HCT116 (cell line): ENCODE measurements around the gene FLNB. TPM values are rescaled to one million over a fixed set of nuclear protein-coding genes. Genes with fewer than 3 reads are reported as not detected.

ENCODE experiments used
- ATAC-seq: fragments of 200-7000 bp; cut with Tn5 transposase; 2 replicates; pipeline ENCODE4 v1.9.1; 2020; ENCODE audit warnings: mild to moderate bottlenecking, moderate library complexity
- BruUV-seq: library from RNA; stranded (reverse); fragments of 400-500 nt; replicated peaks from 2 replicates; lab custom pipeline; 2021; lab: Mats Ljungman, UMichigan
- CTCF ChIA-PET: fragments of 300-600 bp; sonication (Branson Sonifier 250); formaldehyde crosslinking; loops from one replicate; lab custom pipeline; 2021; ENCODE audit warnings: antibody characterized with exemption; lab: Charles Lee
- POLR2A ChIA-PET: fragments of 300-600, 350-600 bp; sonication (Branson Sonifier 250); formaldehyde crosslinking; loops from one replicate; lab custom pipeline; 2021; ENCODE audit warnings: antibody characterized with exemption; lab: Charles Lee
- RAD21 ChIA-PET, 2 experiments: fragments of 300-600 bp; sonication (Branson Sonifier 250); formaldehyde crosslinking; loops; one replicate each; lab custom pipeline; 2023; ENCODE audit warnings: low total read pairs in 2 of 2; ENCODE audit not compliant: uncharacterized antibody in 2 of 2, unreplicated experiment in 2 of 2, low non-redundant PET in 1 of 2; lab: Charles Lee
- DNase-seq: peaks from one replicate; pipeline ENCODE4 v3.0.0-alpha.2; 2010; ENCODE audit warnings: low read depth, low spot score
- H2AFZ ChIP-seq: fragments of 200-600 bp; shearing (Covaris generic), sonication (generic); 2 replicates; pipeline ENCODE4 v1.6.1; 2017; ENCODE audit warnings: low read depth, mixed run types, mixed read lengths, antibody characterized with exemption, low read length; ENCODE audit not compliant: poor library complexity, severe bottlenecking
- H3K27ac ChIP-seq: 2 replicates; pipeline ENCODE4 v1.5.1; 2012; ENCODE audit warnings: low read depth, low read length
- H3K27me3 ChIP-seq: fragments of 200-600 bp; sonication (generic); 2 replicates; pipeline ENCODE4 v1.6.1; 2016; ENCODE audit warnings: mixed run types, low read length, mixed read lengths; ENCODE audit not compliant: insufficient read depth
- H3K36me3 ChIP-seq, 2 experiments: fragments of 200-500 bp in 1 of 2; fragments of 200-600 bp in 1 of 2; sonication (Bioruptor generic) in 1 of 2; sonication (generic) in 1 of 2; 2 replicates each; pipeline versions ENCODE4 v1.5.1 to v1.6.1; 2014 to 2016; ENCODE audit warnings: low read length in 2 of 2, inconsistent platforms in 1 of 2, mixed read lengths in 1 of 2, mixed run types in 1 of 2; ENCODE audit not compliant: insufficient read depth in 2 of 2, control insufficient read depth in 1 of 2
- H3K4me1 ChIP-seq, 2 experiments: fragments of 200-600 bp in 1 of 2; sonication (generic) in 1 of 2; 2 replicates each; pipeline versions ENCODE4 v1.5.1 to v1.6.1; 2012 to 2017; ENCODE audit warnings: low read length in 2 of 2, inconsistent platforms in 1 of 2, mild to moderate bottlenecking in 1 of 2, mixed read lengths in 1 of 2, mixed run types in 1 of 2, moderate library complexity in 1 of 2; ENCODE audit not compliant: insufficient read depth in 2 of 2, control insufficient read depth in 1 of 2
- H3K4me2 ChIP-seq: fragments of 200-600 bp; sonication (generic); 2 replicates; pipeline ENCODE4 v1.6.1; 2017; ENCODE audit warnings: mixed run types, low read length, mixed read lengths
- H3K4me3 ChIP-seq, 2 experiments: fragments of 200-600 bp in 1 of 2; sonication (generic) in 1 of 2; replicated peaks in 1 of 2; 2 replicates each; pipeline ENCODE4 v1.5.1; 2011 to 2016; ENCODE audit warnings: low read length in 2 of 2, control low read depth in 1 of 2, low read depth in 1 of 2, mild to moderate bottlenecking in 1 of 2, mixed read lengths in 1 of 2, mixed run types in 1 of 2
- H3K79me2 ChIP-seq: fragments of 200-600 bp; sonication (generic); 2 replicates; pipeline ENCODE4 v1.6.1; 2017; ENCODE audit warnings: mild to moderate bottlenecking, mixed run types, low read length, moderate library complexity, mixed read lengths; ENCODE audit not compliant: insufficient read depth
- H3K9ac ChIP-seq: fragments of 200-600 bp; sonication (generic); 2 replicates; pipeline ENCODE4 v1.6.1; 2016; ENCODE audit warnings: low read length, mixed read lengths
- H3K9me2 ChIP-seq: fragments of 200-600 bp; sonication (generic), shearing (Covaris generic); 2 replicates; pipeline ENCODE4 v1.6.1; 2017; ENCODE audit warnings: mixed run types, mild to moderate bottlenecking, moderate library complexity; ENCODE audit not compliant: insufficient read depth
- H3K9me3 ChIP-seq, 2 experiments: fragments of 200-500 bp in 1 of 2; fragments of 200-600 bp in 1 of 2; sonication (Bioruptor generic) in 1 of 2; sonication (generic) in 1 of 2; 2 replicates each; pipeline ENCODE4 v1.6.1; 2014 to 2017; ENCODE audit warnings: low read length in 2 of 2, mixed read lengths in 2 of 2, inconsistent platforms in 1 of 2, low read depth in 1 of 2, mild to moderate bottlenecking in 1 of 2, mixed run types in 1 of 2, moderate library complexity in 1 of 2; ENCODE audit not compliant: control insufficient read depth in 1 of 2, insufficient read depth in 1 of 2
- H4K20me1 ChIP-seq: fragments of 200-600 bp; sonication (generic), shearing (Covaris generic); 2 replicates; pipeline ENCODE4 v1.6.1; 2017; ENCODE audit warnings: mixed run types, mild to moderate bottlenecking, moderate library complexity; ENCODE audit not compliant: insufficient read depth
- ATF3 ChIP-seq: IDR thresholded peaks from 2 replicates; pipeline ENCODE4 v1.6.1; 2012
- CEBPB ChIP-seq: IDR thresholded peaks from 2 replicates; pipeline ENCODE4 v1.6.1; 2012; ENCODE audit warnings: low read depth
- EGR1 ChIP-seq: IDR thresholded peaks from 2 replicates; pipeline ENCODE4 v1.6.1; 2012; ENCODE audit warnings: low read depth
- ELF1 ChIP-seq: IDR thresholded peaks from 2 replicates; pipeline ENCODE4 v1.6.1; 2012; ENCODE audit warnings: low read depth, borderline replicate concordance
- EZH2 ChIP-seq: fragments of 200-600 bp; sonication (generic); IDR thresholded peaks from 2 replicates; pipeline ENCODE4 v1.6.1; 2017; ENCODE audit warnings: antibody characterized with exemption, mixed run types
- FOSL1 ChIP-seq: IDR thresholded peaks from 2 replicates; pipeline ENCODE4 v1.6.1; 2012; ENCODE audit warnings: low read depth
- JUND ChIP-seq: IDR thresholded peaks from 2 replicates; pipeline ENCODE4 v1.6.1; 2012
- RAD21 ChIP-seq: IDR thresholded peaks from 2 replicates; pipeline ENCODE4 v1.6.1; 2012; ENCODE audit warnings: low read depth, mild to moderate bottlenecking
- REST ChIP-seq: IDR thresholded peaks from 2 replicates; pipeline ENCODE4 v1.6.1; 2012; ENCODE audit warnings: low read depth
- SIN3A ChIP-seq: IDR thresholded peaks from 2 replicates; pipeline ENCODE4 v1.6.1; 2012; ENCODE audit warnings: low read depth
- SP1 ChIP-seq: IDR thresholded peaks from 2 replicates; pipeline ENCODE4 v1.6.1; 2012; ENCODE audit warnings: low read depth
- TCF7L2 ChIP-seq: IDR thresholded peaks from 2 replicates; pipeline ENCODE4 v1.7.0; 2011; ENCODE audit warnings: borderline replicate concordance, inconsistent platforms; ENCODE audit not compliant: insufficient read depth, insufficient read length; ENCODE audit errors: extremely low read depth
- ZFX ChIP-seq: fragments of 450-650 bp; IDR thresholded peaks from 2 replicates; pipeline ENCODE4 v1.6.1; 2017
- ZNF274 ChIP-seq: fragments of 200-500 bp; sonication (Bioruptor generic); IDR thresholded peaks from 2 replicates; pipeline ENCODE4 v1.6.1; 2014; ENCODE audit warnings: mild to moderate bottlenecking, low read depth, low read length, inconsistent platforms
- intact Hi-C: fragments of 100-400 bp; cut with micrococcal nuclease; formaldehyde crosslinking; loops from 2 replicates; pipeline ENCODE4 v1.10.0; 2022
- total RNA-seq: library from RNA; stranded (reverse); gene quantifications from one replicate; pipeline ENCODE4 v1.2.1, GENCODE V29; 2021; ENCODE audit not compliant: unreplicated experiment
- TF ChIP-seq, protein P1 (sequence below), 3 experiments: fragments of 200-600 bp in 1 of 3; sonication (generic) in 1 of 3; IDR thresholded peaks in 2 of 3; conservative IDR thresholded peaks in 1 of 3; 2 replicates each; pipeline ENCODE4 v1.5.1; 2012 to 2017; ENCODE audit warnings: low read depth in 2 of 3, low read length in 2 of 3, antibody characterized with exemption in 1 of 3, borderline replicate concordance in 1 of 3, control low read depth in 1 of 3, mild to moderate bottlenecking in 1 of 3, mixed read lengths in 1 of 3, mixed run types in 1 of 3, moderate library complexity in 1 of 3; ENCODE audit not compliant: insufficient read depth in 1 of 3

Gene FLNB
- total RNA-seq, 1 experiment from 2014 or later = 116 TPM

DNA sequence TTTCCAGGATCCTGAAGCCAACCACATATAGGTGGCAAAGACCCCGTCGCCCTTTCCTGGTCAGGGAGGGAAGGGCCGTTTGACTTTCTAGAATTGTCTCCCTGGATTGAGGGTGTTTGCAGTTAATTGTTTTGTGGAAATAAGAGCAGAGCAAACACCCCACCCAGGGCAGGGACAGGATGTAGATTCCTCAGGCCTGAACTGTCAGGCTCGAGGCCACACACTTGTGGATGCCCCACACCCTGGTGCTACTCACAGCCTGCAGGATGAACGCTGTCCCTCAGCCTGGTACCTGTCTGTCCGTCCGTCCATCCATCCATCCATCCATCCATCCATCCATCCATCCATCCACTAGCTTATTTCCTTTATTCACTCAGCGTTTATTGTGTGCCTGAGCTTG lies 29.9 kb upstream of the FLNB start:
- no peaks in the 10 kb centered on the region for H3K79me2 ChIP-seq
- intact Hi-C loops = no loop called here
- no peaks in the 10 kb centered on the region for H3K36me3 ChIP-seq
- TF ChIP-seq REST = no peak
- TF ChIP-seq ATF3 = no peak
- no peak for TF ChIP-seq SP1
- no peak for TF ChIP-seq ZFX
- TF ChIP-seq EZH2 = no peak
- no peak for TF ChIP-seq CEBPB
- no peak for TF ChIP-seq EGR1
- TF ChIP-seq TCF7L2 = no peak
- TF ChIP-seq, protein P1, sequence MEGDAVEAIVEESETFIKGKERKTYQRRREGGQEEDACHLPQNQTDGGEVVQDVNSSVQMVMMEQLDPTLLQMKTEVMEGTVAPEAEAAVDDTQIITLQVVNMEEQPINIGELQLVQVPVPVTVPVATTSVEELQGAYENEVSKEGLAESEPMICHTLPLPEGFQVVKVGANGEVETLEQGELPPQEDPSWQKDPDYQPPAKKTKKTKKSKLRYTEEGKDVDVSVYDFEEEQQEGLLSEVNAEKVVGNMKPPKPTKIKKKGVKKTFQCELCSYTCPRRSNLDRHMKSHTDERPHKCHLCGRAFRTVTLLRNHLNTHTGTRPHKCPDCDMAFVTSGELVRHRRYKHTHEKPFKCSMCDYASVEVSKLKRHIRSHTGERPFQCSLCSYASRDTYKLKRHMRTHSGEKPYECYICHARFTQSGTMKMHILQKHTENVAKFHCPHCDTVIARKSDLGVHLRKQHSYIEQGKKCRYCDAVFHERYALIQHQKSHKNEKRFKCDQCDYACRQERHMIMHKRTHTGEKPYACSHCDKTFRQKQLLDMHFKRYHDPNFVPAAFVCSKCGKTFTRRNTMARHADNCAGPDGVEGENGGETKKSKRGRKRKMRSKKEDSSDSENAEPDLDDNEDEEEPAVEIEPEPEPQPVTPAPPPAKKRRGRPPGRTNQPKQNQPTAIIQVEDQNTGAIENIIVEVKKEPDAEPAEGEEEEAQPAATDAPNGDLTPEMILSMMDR (IDR thresholded peaks at IDR 0.05 in 2 of 3, conservative IDR thresholded peaks at IDR 0.05 in 1 of 3; ENCODE audit: borderline replicate concordance in 1 of 3, insufficient read depth in 1 of 3, low read depth in 2 of 3, low read length in 2 of 3) = no peak
- TF ChIP-seq ZNF274 = no peak
- TF ChIP-seq SIN3A = no peak
- TF ChIP-seq ELF1 = no peak
- TF ChIP-seq FOSL1 = no peak
- no peak for TF ChIP-seq JUND
- no peak for TF ChIP-seq RAD21
- no peak for DNase-seq
- CTCF ChIA-PET = no interaction called here
- RAD21 ChIA-PET = no interaction called here
- ATAC-seq = no peak
- H3K9ac ChIP-seq = peak overlapping the region; percentile 13; the same call in 1 of the 2 replicates
- H3K4me2 ChIP-seq = peak overlapping the region; percentile 54
- H3K27me3 ChIP-seq = no peaks in the 10 kb centered on the region
- H3K4me3 ChIP-seq = no peak overlapping the region
- POLR2A ChIA-PET = no interaction called here
- H3K9me2 ChIP-seq = no peaks in the 10 kb centered on the region
- H3K9me3 ChIP-seq = no peaks in the 10 kb centered on the region
- BruUV-seq = no TSS peak
- peaks cover 22 to 54% of the 10 kb centered on the region in 2 experiments for H3K4me1 ChIP-seq
- no peak overlapping the region for H3K27ac ChIP-seq
- peak overlapping the region; percentile 97 for H2AFZ ChIP-seq
- H4K20me1 ChIP-seq = no peaks in the 10 kb centered on the region
